Trophoblast cell (in vitro differentiated cells and primary cell): ENCODE data around the gene CCSAP.

Experiments used
- DNase-seq, 2 donors: peaks; one replicate each; pipeline ENCODE4 v3.0.0-alpha.2; 2016
- H2AFZ ChIP-seq: 2 replicates; pipeline ENCODE4 v1.6.1; 2013; ENCODE audit warnings: low read length, moderate library complexity, mild to moderate bottlenecking; ENCODE audit not compliant: insufficient read depth, poor library complexity
- H2AK5ac ChIP-seq: 2 replicates; pipeline ENCODE4 v1.6.1; 2013; ENCODE audit warnings: mild to moderate bottlenecking, low read length
- H2BK120ac ChIP-seq: 2 replicates; pipeline ENCODE4 v1.6.1; 2013; ENCODE audit warnings: low read length, mild to moderate bottlenecking, moderate library complexity; ENCODE audit not compliant: insufficient read depth, poor library complexity
- H2BK12ac ChIP-seq: 2 replicates; pipeline ENCODE4 v1.6.1; 2013; ENCODE audit warnings: mild to moderate bottlenecking, low read length, moderate library complexity
- H2BK5ac ChIP-seq: 2 replicates; pipeline ENCODE4 v1.6.1; 2013; ENCODE audit warnings: low read length, low read depth, moderate library complexity, mild to moderate bottlenecking; ENCODE audit not compliant: poor library complexity
- H3K14ac ChIP-seq: 2 replicates; pipeline ENCODE4 v1.6.1; 2013; ENCODE audit warnings: mild to moderate bottlenecking, low read length
- H3K18ac ChIP-seq: 2 replicates; pipeline ENCODE4 v1.6.1; 2013; ENCODE audit warnings: mild to moderate bottlenecking, low read length
- H3K23ac ChIP-seq: 2 replicates; pipeline ENCODE4 v1.6.1; 2013; ENCODE audit warnings: low read length
- H3K27ac ChIP-seq: 2 replicates; pipeline ENCODE4 v1.5.1; 2013; ENCODE audit warnings: low read depth, mild to moderate bottlenecking, inconsistent platforms, low read length, moderate library complexity
- H3K27me3 ChIP-seq: 2 replicates; pipeline ENCODE4 v1.6.1; 2013; ENCODE audit warnings: inconsistent platforms, mild to moderate bottlenecking, low read length, moderate library complexity; ENCODE audit not compliant: insufficient read depth
- H3K36me3 ChIP-seq, 2 experiments: 1 replicate in 1 of 2; 2 replicates in 1 of 2; pipeline ENCODE4 v1.6.1; 2013; ENCODE audit warnings: low read length in 2 of 2, mild to moderate bottlenecking in 2 of 2, moderate library complexity in 1 of 2; ENCODE audit not compliant: insufficient read depth in 2 of 2, control insufficient read depth in 1 of 2
- H3K4ac ChIP-seq: 2 replicates; pipeline ENCODE4 v1.6.1; 2013; ENCODE audit warnings: low read depth, mild to moderate bottlenecking, low read length, moderate library complexity
- H3K4me1 ChIP-seq, 2 experiments: 1 replicate in 1 of 2; 2 replicates in 1 of 2; pipeline ENCODE4 v1.6.1; 2013; ENCODE audit warnings: low read length in 2 of 2, mild to moderate bottlenecking in 2 of 2, moderate library complexity in 1 of 2; ENCODE audit not compliant: insufficient read depth in 2 of 2, control insufficient read depth in 1 of 2
- H3K4me2 ChIP-seq: 2 replicates; pipeline ENCODE4 v1.6.1; 2013; ENCODE audit warnings: inconsistent platforms, mild to moderate bottlenecking, low read length, moderate library complexity
- H3K4me3 ChIP-seq: 2 replicates; pipeline ENCODE4 v1.5.1; 2013; ENCODE audit warnings: mild to moderate bottlenecking, low read depth, low read length, inconsistent platforms
- H3K79me1 ChIP-seq: one replicate; pipeline ENCODE4 v1.6.1; 2013; ENCODE audit warnings: low read length
- H3K79me2 ChIP-seq: 2 replicates; pipeline ENCODE4 v1.6.1; 2013; ENCODE audit warnings: low read length, mild to moderate bottlenecking; ENCODE audit not compliant: control insufficient read depth, insufficient read depth, poor library complexity
- H3K9ac ChIP-seq: 2 replicates; pipeline ENCODE4 v1.6.1; 2013; ENCODE audit warnings: mild to moderate bottlenecking, low read length
- H3K9me3 ChIP-seq: 2 replicates; pipeline ENCODE4 v1.6.1; 2013; ENCODE audit warnings: low read depth, mild to moderate bottlenecking, control low read depth, inconsistent platforms, low read length; ENCODE audit not compliant: insufficient read depth
- H4K12ac ChIP-seq: 2 replicates; pipeline ENCODE4 v1.6.1; 2013; ENCODE audit warnings: low read depth, mild to moderate bottlenecking, low read length, moderate library complexity
- H4K8ac ChIP-seq: 2 replicates; pipeline ENCODE4 v1.6.1; 2013; ENCODE audit warnings: low read depth, mild to moderate bottlenecking, low read length, moderate library complexity
- H4K91ac ChIP-seq: one replicate; pipeline ENCODE4 v1.6.1; 2013; ENCODE audit warnings: low read depth, mild to moderate bottlenecking, low read length, moderate library complexity
- WGBS: extraction: QIAGEN DNeasy Blood & Tissue Kit; methylation state at CpG from one replicate; pipeline ENCODE4 v1.1.7; 2013; ENCODE audit warnings: missing lambda C conversion rate; ENCODE audit not compliant: insufficient read length, insufficient coverage; ENCODE audit errors: extremely low coverage; 5-methylcytosine and 5-hydroxymethylcytosine counted together

CCSAP gene

DNA sequence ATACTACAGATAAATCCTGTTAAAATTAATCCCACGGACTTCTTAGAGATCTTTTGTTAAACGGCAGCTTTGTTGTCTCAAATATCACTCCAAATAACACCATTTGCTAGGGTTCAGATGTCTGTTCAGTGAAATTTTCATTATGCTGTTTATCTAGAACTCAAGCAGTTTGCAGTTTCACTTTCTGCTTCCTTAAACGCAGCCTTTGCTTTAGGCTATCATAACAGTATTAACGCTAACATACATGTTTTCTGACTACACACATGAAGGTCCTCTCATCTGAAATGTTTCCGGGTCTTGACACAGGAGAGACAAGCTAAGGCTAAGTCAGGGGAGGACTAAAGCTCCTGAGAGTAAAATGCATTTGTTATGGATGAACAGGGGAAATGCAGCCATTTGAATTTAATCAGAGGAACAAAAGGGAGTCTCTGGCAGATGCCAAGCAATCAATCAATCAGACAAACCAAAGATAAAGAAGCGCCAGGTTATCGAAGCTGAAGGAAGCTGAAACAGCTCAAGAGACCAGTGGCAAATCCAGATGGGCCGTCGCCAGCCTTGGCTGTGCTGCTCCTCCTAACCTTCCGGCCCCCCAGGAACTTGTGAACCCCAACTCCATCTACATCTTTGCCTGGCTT, 16.9 kb downstream of the CCSAP start:
- Histone ChIP-seq H3K4me2 (no peak overlapping the region), H3K9me3 (no peaks in the 10 kb centered on the region), H3K4me1 (no peaks in the 10 kb centered on the region), H4K91ac (no peak overlapping the region), H3K14ac (no peak overlapping the region), H3K79me2 (no peaks in the 10 kb centered on the region), H2BK12ac (no peak overlapping the region), H3K27me3 (no peaks in the 10 kb centered on the region), H3K18ac (no peak overlapping the region), H3K4ac (no peak overlapping the region), H2BK5ac (no peak overlapping the region), H2AFZ (no peak overlapping the region), H2AK5ac (no peak overlapping the region), H3K9ac (no peak overlapping the region), H4K8ac (no peak overlapping the region), H2BK120ac (no peak overlapping the region), H3K27ac (no peak overlapping the region), H3K4me3 (no peak overlapping the region), H3K23ac (no peak overlapping the region), H3K79me1 (no peaks in the 10 kb centered on the region), H4K12ac (no peak overlapping the region), H3K36me3 (peaks cover 12 to 15% of the 10 kb centered on the region in 2 experiments)
- WGBS: no CpG with 5 or more reads among the region's 10 CpGs
- no peak for DNase-seq

GRCh38 chr1:229325401-229325800, 17.4 kb downstream of the CCSAP start:
- no peak overlapping the region for H4K12ac ChIP-seq
- no peak overlapping the region for H3K18ac ChIP-seq
- no peaks in the 10 kb centered on the region for H3K4me1 ChIP-seq
- H3K79me2 ChIP-seq: no peaks in the 10 kb centered on the region
- no peak overlapping the region for H2BK5ac ChIP-seq
- H3K79me1 ChIP-seq: no peaks in the 10 kb centered on the region
- no peak overlapping the region for H3K4me2 ChIP-seq
- H2BK120ac ChIP-seq: no peak overlapping the region
- H3K36me3 ChIP-seq: peaks cover 12 to 15% of the 10 kb centered on the region in 2 experiments
- no peak overlapping the region for H4K91ac ChIP-seq
- no peak overlapping the region for H2AK5ac ChIP-seq
- WGBS: no CpG with 5 or more reads among the region's 2 CpGs
- no peak overlapping the region for H3K4me3 ChIP-seq
- H2AFZ ChIP-seq: no peak overlapping the region
- no peak overlapping the region for H3K14ac ChIP-seq
- H3K23ac ChIP-seq: no peak overlapping the region
- no peak overlapping the region for H3K4ac ChIP-seq
- H2BK12ac ChIP-seq: no peak overlapping the region
- H3K27ac ChIP-seq: no peak overlapping the region
- no peaks in the 10 kb centered on the region for H3K27me3 ChIP-seq
- DNase-seq: no peak
- H3K9ac ChIP-seq: no peak overlapping the region
- no peaks in the 10 kb centered on the region for H3K9me3 ChIP-seq
- H4K8ac ChIP-seq: no peak overlapping the region

- no peak overlapping the region for H3K27ac ChIP-seq
- no peaks in the 10 kb centered on the region for H3K4me1 ChIP-seq
- no peak overlapping the region for H2AK5ac ChIP-seq
- H3K36me3 ChIP-seq: peaks cover 12 to 22% of the 10 kb centered on the region in 2 experiments
- no peak overlapping the region for H2AFZ ChIP-seq
- H3K79me2 ChIP-seq: no peaks in the 10 kb centered on the region
- H3K79me1 ChIP-seq: no peaks in the 10 kb centered on the region
- no peak overlapping the region for H4K12ac ChIP-seq
- no peak overlapping the region for H3K4ac ChIP-seq
- no peak overlapping the region for H3K9ac ChIP-seq
- H3K27me3 ChIP-seq: no peaks in the 10 kb centered on the region
- no peak overlapping the region for H3K4me2 ChIP-seq
- H3K4me3 ChIP-seq: no peak overlapping the region
- no peaks in the 10 kb centered on the region for H3K9me3 ChIP-seq
- H2BK120ac ChIP-seq: no peak overlapping the region
- H3K18ac ChIP-seq: no peak overlapping the region
- no CpG with 5 or more reads among the region's 2 CpGs for WGBS
- DNase-seq: no peak
- no peak overlapping the region for H3K23ac ChIP-seq
- no peak overlapping the region for H2BK5ac ChIP-seq
- no peak overlapping the region for H3K14ac ChIP-seq
- H4K8ac ChIP-seq: no peak overlapping the region
- no peak overlapping the region for H4K91ac ChIP-seq
- H2BK12ac ChIP-seq: no peak overlapping the region
Observed at GRCh38 chr1:229323885-229324553, 18.8 kb downstream of the CCSAP start.

DNA sequence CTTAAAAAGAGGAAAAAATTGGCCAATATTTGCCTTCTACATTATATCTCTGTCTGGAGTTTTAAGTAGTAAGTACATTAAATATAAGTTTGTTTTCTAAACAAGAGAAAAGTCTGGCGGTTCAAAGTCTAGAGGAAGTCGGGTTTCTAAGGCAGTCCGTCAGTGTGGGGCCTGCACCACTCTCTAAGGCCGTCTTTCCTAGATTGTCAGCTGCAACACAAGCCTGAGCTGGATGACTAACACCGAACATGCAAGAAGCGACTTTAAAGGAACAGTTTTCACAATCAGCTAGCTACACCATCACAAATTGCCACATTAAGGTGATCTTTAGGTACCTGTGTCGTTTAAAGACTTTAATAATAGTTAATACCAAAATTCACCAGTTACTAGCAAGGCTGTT, 19.6 kb downstream of the CCSAP start:
- no peak for DNase-seq
- H3K79me2 ChIP-seq: no peaks in the 10 kb centered on the region
- no CpG with 5 or more reads among the region's 7 CpGs for WGBS
- H2AFZ ChIP-seq: no peak overlapping the region
- no peak overlapping the region for H3K14ac ChIP-seq
- H2BK5ac ChIP-seq: no peak overlapping the region
- H3K27me3 ChIP-seq: no peaks in the 10 kb centered on the region
- no peak overlapping the region for H2AK5ac ChIP-seq
- H3K23ac ChIP-seq: no peak overlapping the region
- H3K4me3 ChIP-seq: no peak overlapping the region
- no peak overlapping the region for H3K27ac ChIP-seq
- H4K8ac ChIP-seq: no peak overlapping the region
- no peak overlapping the region for H3K18ac ChIP-seq
- no peaks in the 10 kb centered on the region for H3K9me3 ChIP-seq
- H3K4ac ChIP-seq: no peak overlapping the region
- H4K12ac ChIP-seq: no peak overlapping the region
- H3K9ac ChIP-seq: no peak overlapping the region
- H2BK120ac ChIP-seq: no peak overlapping the region
- no peak overlapping the region for H2BK12ac ChIP-seq
- no peak overlapping the region for H3K4me2 ChIP-seq
- peaks cover 12 to 22% of the 10 kb centered on the region in 2 experiments for H3K36me3 ChIP-seq
- no peak overlapping the region for H4K91ac ChIP-seq
- H3K4me1 ChIP-seq: no peaks in the 10 kb centered on the region
- H3K79me1 ChIP-seq: no peaks in the 10 kb centered on the region
